ENCODE results near the gene SALL1. TPM values are rescaled to one million over a fixed set of nuclear protein-coding genes. Genes with fewer than 3 reads are reported as not detected.

Gene SALL1
- total and polyA plus RNA-seq, 2 of the 13 experiments (the other 11 are each of a cell fraction or from before 2014, with no cell fraction given): 6.6 to 12.3 TPM

- no peak for TF ChIP-seq CERS6 (CRISPR knock-in tag; IDR thresholded peaks at IDR 0.05)
- no peak for TF ChIP-seq ZNF362 (CRISPR knock-in tag; IDR thresholded peaks at IDR 0.05; ENCODE audit: borderline replicate concordance)
- TF ChIP-seq CBX5 (CRISPR knock-in tag; IDR thresholded peaks at IDR 0.05; ENCODE audit: borderline replicate concordance): no peak
- TF ChIP-seq ZNF770 (CRISPR knock-in tag; IDR thresholded peaks at IDR 0.05): no peak
- no peak for TF ChIP-seq NFYB (CRISPR knock-in tag; IDR thresholded peaks at IDR 0.05)
- TF ChIP-seq MAFF (IDR thresholded peaks at IDR 0.05; ENCODE audit: low read depth, low read length): no peak
- TF ChIP-seq SRF (IDR thresholded peaks at IDR 0.05; ENCODE audit: low read depth, low read length): no peak
- no peak for TF ChIP-seq PLRG1 (conservative IDR thresholded peaks at IDR 0.05)
- no peak for TF ChIP-seq HNF4A (CRISPR knock-in tag; IDR thresholded peaks at IDR 0.05)
- TF ChIP-seq ZNF460 (CRISPR knock-in tag; IDR thresholded peaks at IDR 0.05; ENCODE audit: borderline replicate concordance): no peak
- TF ChIP-seq AFF4 (CRISPR knock-in tag; IDR thresholded peaks at IDR 0.05): no peak
- TF ChIP-seq ZNF660 (CRISPR knock-in tag; IDR thresholded peaks at IDR 0.05; ENCODE audit: borderline replicate concordance, low read depth): no peak
- no peak for TF ChIP-seq ZNF205 (CRISPR knock-in tag; IDR thresholded peaks at IDR 0.05)
- TF ChIP-seq NFAT5 (CRISPR knock-in tag; IDR thresholded peaks at IDR 0.05): no peak; the same call in 1 of the 2 replicates
Measured at GRCh38 chr16:51149721-51150164, 1.3 kb downstream of the SALL1 start (continued).

Measured in HepG2 (cell line).